ENCODE results near the gene GAPVD1. TPM values are rescaled to one million over a fixed set of nuclear protein-coding genes. Genes with fewer than 3 reads are reported as not detected.

The GAPVD1 gene
- total and polyA plus RNA-seq, 2 of the 8 experiments (the other 6 are each of a cell fraction or from before 2014, with no cell fraction given), result 5.5 to 40.5 TPM

GRCh38 chr9:125254231-125254630, 7.4 kb upstream of the GAPVD1 start:
- H2BK5ac ChIP-seq (ENCODE audit: low read depth, low read length), result no peak overlapping the region
- no peaks in the 10 kb centered on the region for H3K79me2 ChIP-seq (ENCODE audit: control insufficient read depth in 1 of 2, insufficient read depth in 2 of 2, low read length in 2 of 2)
- H3K56ac ChIP-seq (replicated peaks; ENCODE audit: insufficient read length, low read depth, low read length), result no peak overlapping the region
- H4K91ac ChIP-seq (replicated peaks; ENCODE audit: insufficient read length, low read length), result no peak overlapping the region
- no peak overlapping the region for H3K4me2 ChIP-seq (ENCODE audit: insufficient read depth in 1 of 2, low read depth in 2 of 2, low read length in 2 of 2)
- H4K8ac ChIP-seq (ENCODE audit: extremely low read depth, insufficient read depth, low read length), result no peak overlapping the region
- H2BK120ac ChIP-seq (replicated peaks; ENCODE audit: low read depth, low read length), result no peak overlapping the region
- no peak overlapping the region for H3K4me3 ChIP-seq (ENCODE audit: extremely low read depth in 1 of 4, insufficient read depth in 2 of 4, low read depth in 3 of 4, low read length in 4 of 4)
- no peak for DNase-seq (ENCODE audit: low read depth in 1 of 2, low spot score in 2 of 2)
- no peak overlapping the region for H3K23ac ChIP-seq (ENCODE audit: insufficient read length)
- no peak overlapping the region for H2BK12ac ChIP-seq (ENCODE audit: low read depth, low read length)
- H2AFZ ChIP-seq (ENCODE audit: low read length), result no peak overlapping the region
- H3K36me3 ChIP-seq (ENCODE audit: control insufficient read depth in 2 of 4, insufficient read depth in 4 of 4, low read length in 3 of 4), result no peaks in the 10 kb centered on the region
- no peak overlapping the region for H3K18ac ChIP-seq (ENCODE audit: extremely low read depth, low read length)
- H2BK15ac ChIP-seq (ENCODE audit: low read length), result no peak overlapping the region
- TF ChIP-seq ATF2 (IDR thresholded peaks at IDR 0.05; ENCODE audit: low read length) (no peak), SP4 (IDR thresholded peaks at IDR 0.05; ENCODE audit: low read length) (no peak), TAF7 (optimal IDR thresholded peaks at IDR 0.05; ENCODE audit: borderline replicate concordance, low read depth, low read length) (no peak), SIRT6 (IDR thresholded peaks at IDR 0.05; ENCODE audit: low read length) (no peak), TCF12 (IDR thresholded peaks at IDR 0.05; ENCODE audit: low read depth, low read length) (no peak), CTBP2 (IDR thresholded peaks at IDR 0.05; ENCODE audit: borderline replicate concordance, insufficient read depth, insufficient read length, low read length) (no peak), NRF1 (IDR thresholded peaks at IDR 0.05; ENCODE audit: low read depth, low read length) (no peak), KDM1A (IDR thresholded peaks at IDR 0.05; ENCODE audit: borderline replicate concordance, low read length) (no peak), HDAC6 (IDR thresholded peaks at IDR 0.05; ENCODE audit: low read depth, low read length) (no peak)
- TF ChIP-seq, protein P1, sequence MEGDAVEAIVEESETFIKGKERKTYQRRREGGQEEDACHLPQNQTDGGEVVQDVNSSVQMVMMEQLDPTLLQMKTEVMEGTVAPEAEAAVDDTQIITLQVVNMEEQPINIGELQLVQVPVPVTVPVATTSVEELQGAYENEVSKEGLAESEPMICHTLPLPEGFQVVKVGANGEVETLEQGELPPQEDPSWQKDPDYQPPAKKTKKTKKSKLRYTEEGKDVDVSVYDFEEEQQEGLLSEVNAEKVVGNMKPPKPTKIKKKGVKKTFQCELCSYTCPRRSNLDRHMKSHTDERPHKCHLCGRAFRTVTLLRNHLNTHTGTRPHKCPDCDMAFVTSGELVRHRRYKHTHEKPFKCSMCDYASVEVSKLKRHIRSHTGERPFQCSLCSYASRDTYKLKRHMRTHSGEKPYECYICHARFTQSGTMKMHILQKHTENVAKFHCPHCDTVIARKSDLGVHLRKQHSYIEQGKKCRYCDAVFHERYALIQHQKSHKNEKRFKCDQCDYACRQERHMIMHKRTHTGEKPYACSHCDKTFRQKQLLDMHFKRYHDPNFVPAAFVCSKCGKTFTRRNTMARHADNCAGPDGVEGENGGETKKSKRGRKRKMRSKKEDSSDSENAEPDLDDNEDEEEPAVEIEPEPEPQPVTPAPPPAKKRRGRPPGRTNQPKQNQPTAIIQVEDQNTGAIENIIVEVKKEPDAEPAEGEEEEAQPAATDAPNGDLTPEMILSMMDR (IDR thresholded peaks at IDR 0.05; ENCODE audit: control extremely low read depth in 1 of 3, insufficient read depth in 1 of 3, low read depth in 1 of 3, low read length in 3 of 3), result no peak
- no peak for FAIRE-seq
- no peak overlapping the region for H2BK20ac ChIP-seq (ENCODE audit: low read length)
- H3K4ac ChIP-seq (replicated peaks; ENCODE audit: insufficient read length, low read depth, low read length), result no peak overlapping the region
- H3K14ac ChIP-seq (ENCODE audit: insufficient read length), result no peak overlapping the region
- H3K23me2 ChIP-seq (ENCODE audit: low read depth, low read length), result no peaks in the 10 kb centered on the region
- H3K9ac ChIP-seq (replicated peaks in 1 of 4; ENCODE audit: extremely low read depth in 1 of 4, low read depth in 3 of 4, low read length in 3 of 4), result no peak overlapping the region
- no peaks in the 10 kb centered on the region for H4K20me1 ChIP-seq (replicated peaks in 1 of 2; ENCODE audit: control insufficient read depth in 1 of 2, insufficient read depth in 2 of 2, low read length in 2 of 2)
- no peaks in the 10 kb centered on the region for H3K27me3 ChIP-seq (replicated peaks in 1 of 4; ENCODE audit: control insufficient read depth in 3 of 4, extremely low read depth in 1 of 4, insufficient read depth in 3 of 4, low read length in 3 of 4)
- H3K79me1 ChIP-seq (ENCODE audit: low read depth, low read length), result no peaks in the 10 kb centered on the region
- no peaks in the 10 kb centered on the region for H3K9me3 ChIP-seq (ENCODE audit: insufficient read depth in 2 of 2, low read depth in 1 of 2, low read length in 1 of 2)
- POLR2A ChIA-PET (ENCODE audit: partially characterized antibody), result interaction anchor here (0.6 to 3.0 kb wide), 3 partner anchors 13 to 42 kb away, joined by 3 to 19 read pairs (median 3); partner anchors contain the start of gene HSPA5
- no peak overlapping the region for H4K5ac ChIP-seq (ENCODE audit: insufficient read length, low read depth, low read length)
- CTCF ChIA-PET (ENCODE audit: partially characterized antibody), result interaction anchor here (0.7 to 2.0 kb wide), 3 partner anchors 107 to 864 kb away, joined by 3 to 6 read pairs (median 4); no protein-coding TSS in a partner anchor
- no peaks in the 10 kb centered on the region for H3K4me1 ChIP-seq (replicated peaks in 1 of 4; ENCODE audit: control insufficient read depth in 3 of 4, insufficient read depth in 4 of 4, low read length in 3 of 4)
- no peak overlapping the region for H2AK5ac ChIP-seq (ENCODE audit: low read depth, low read length)
- H3K27ac ChIP-seq (ENCODE audit: low read depth, low read length), result no peak overlapping the region
